Measurements from ENCODE around the gene CNTRL. TPM values are rescaled to one million over a fixed set of nuclear protein-coding genes. Genes with fewer than 3 reads are reported as not detected.

Gene CNTRL
- total RNA-seq, 1 donor from 2014 or later, result 19.8 TPM

GRCh38 chr9:121182101-121182836 lies 107.5 kb downstream of the CNTRL start:
- no peak for DNase-seq

DNA sequence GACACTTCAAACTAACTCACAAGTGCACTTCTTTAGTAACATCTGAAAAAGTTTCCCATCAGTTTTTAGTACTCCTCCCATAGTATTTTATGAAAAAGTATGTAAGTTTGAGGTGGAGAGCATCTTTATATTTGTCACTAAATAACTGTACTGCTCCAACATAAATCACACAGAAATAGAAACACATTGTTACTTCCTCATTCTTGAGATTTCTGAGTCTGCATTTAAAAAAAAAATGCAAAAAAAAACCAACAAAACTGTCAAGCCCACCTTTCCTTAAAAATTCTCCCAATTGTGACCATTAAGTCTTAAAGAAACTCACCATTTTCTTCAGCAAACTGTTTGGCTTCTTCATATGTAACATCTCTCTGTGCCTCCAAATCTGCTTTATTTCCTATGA lies 108.2 kb downstream of the CNTRL start:
- no peak for DNase-seq

- no peak for DNase-seq
These were observed 109.1 kb downstream of the CNTRL start for GRCh38 chr9:121183666-121184423.

DNA sequence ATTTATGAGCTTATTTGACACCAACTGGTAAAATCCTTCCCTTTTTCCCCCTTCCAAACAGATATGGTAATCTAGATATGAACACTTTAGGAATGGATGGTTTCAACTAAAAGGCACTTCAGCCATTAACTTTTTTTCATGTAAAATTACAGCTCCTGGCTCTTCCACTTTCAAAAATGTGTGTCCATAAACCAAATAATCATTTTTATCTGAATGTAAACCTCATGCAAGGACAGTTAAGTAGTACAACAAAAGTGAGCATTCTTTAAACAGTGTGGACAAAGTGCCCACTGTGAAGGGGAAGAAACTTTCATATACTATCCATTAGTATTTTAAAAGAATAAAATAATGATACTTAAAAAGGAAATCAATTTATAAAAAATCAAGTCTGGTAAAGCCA lies 109.7 kb downstream of the CNTRL start:
- no peak for DNase-seq

- DNase-seq, result no peak
These were observed 110.5 kb downstream of the CNTRL start for GRCh38 chr9:121185178-121185745.

GRCh38 chr9:121185774-121186403 lies 111.1 kb downstream of the CNTRL start:
- DNase-seq, result no peak

GRCh38 chr9:121187636-121188305 lies 113.0 kb downstream of the CNTRL start:
- no peak for DNase-seq

- no peak for DNase-seq
These were observed 114.3 kb downstream of the CNTRL start for GRCh38 chr9:121189006-121189405.

- DNase-seq, result no peak
These were observed 114.9 kb downstream of the CNTRL start for GRCh38 chr9:121189660-121190059.

DNA sequence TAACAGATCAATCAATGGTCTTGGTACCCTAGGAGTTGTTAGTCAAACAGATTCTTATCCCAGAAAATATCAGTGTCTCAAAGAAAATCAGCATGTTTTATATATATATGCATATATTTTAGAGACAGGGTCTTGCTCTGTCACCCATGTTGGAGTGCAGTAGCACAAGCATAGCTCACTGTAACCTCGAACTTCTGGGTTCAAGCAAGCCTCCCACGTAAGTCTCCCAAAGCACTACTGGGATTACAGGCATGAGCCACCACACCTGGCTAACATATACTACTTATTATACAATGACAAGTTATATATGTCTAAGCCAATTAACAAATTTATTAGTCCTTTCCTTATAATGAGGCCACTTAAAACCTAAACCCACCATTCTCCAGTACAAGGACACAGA lies 116.5 kb downstream of the CNTRL start:
- DNase-seq, result no peak

- no peak for DNase-seq
These were observed 117.8 kb downstream of the CNTRL start for GRCh38 chr9:121192518-121192917.

- peak; percentile 26 for DNase-seq
These were observed 118.3 kb downstream of the CNTRL start for GRCh38 chr9:121192959-121193640.

- peak; percentile 33 for DNase-seq
These were observed 120.0 kb downstream of the CNTRL start for GRCh38 chr9:121194730-121195129.

GRCh38 chr9:121196389-121196788 lies 121.6 kb downstream of the CNTRL start:
- no peak for DNase-seq

DNA sequence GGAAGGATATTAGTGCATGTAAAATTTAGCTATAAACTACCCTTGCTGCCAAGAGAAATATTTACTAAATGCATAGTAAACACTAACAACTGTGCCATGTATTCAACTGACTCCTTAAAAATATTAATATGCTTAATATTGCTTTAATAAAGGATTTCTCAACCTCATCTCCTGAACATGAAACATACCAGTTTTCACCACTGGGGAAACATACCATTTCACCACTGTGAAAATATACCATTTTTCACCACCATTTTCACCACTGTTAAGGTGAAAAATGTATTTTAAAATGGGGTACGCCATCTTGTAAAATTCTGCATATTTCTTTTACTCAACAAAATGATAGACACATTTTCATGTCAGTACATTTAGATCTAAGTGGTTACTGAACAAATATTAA lies 122.4 kb downstream of the CNTRL start:
- DNase-seq, result no peak

GRCh38 chr9:121198512-121199042 lies 123.8 kb downstream of the CNTRL start:
- no peak for DNase-seq

- DNase-seq, result no peak
These were observed 125.2 kb downstream of the CNTRL start for GRCh38 chr9:121199921-121200320.

DNA sequence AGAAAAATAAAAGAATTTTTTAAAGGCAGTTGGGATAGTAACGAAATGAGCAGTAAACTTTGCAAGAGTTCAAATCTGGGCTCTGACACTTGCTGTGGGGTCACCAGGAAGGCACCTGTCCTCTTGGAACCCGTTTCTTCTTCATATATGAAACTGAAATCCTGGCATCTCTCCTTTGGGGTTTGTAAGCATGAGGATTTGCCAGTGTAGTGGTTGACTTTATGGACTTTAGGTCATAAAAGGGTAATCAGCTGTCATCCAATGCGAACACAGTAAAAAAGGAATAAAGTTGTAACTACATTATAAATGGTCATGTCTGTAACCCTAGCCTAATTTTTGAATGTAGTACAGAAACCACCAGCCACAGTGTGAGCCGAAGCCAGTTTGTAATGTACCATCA lies 125.6 kb downstream of the CNTRL start:
- no peak for DNase-seq

GRCh38 chr9:121201045-121201737 lies 126.4 kb downstream of the CNTRL start:
- peak; percentile 56 for DNase-seq

GRCh38 chr9:121201738-121202533 lies 127.2 kb downstream of the CNTRL start, which contains the start of gene RAB14:
Gene RAB14, minus strand, starts transcription at chr9:121201869. Its CDS starts 8,457 bp downstream, at chr9:121193412.
- DNase-seq, result peak; percentile 100

All from tongue (tissue), 2 donors.